ENCODE data around the gene MYCBP.

Gene MYCBP

DNA sequence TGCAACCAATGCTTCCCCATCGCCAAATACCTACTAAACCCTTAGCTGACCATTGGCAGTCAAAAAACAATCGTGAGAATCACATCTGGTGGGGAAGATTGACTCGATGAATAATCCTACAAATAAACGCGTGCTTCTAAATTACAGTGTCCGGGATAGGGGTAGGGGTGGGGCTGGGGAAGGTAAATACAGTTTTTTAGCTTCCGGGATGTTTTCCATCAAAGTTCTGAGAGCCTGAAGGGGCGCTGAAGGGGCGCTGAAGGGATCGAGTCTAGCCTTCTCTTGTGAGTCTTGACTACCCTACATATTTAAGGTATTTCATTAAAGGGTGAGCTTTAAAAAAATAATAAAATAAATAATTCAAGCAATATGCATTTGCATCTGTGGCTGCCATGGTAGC, 54.1 kb downstream of the MYCBP start:
- no peak for DNase-seq

GRCh38 chr1:38818175-38818976, 54.8 kb downstream of the MYCBP start:
- no peak for DNase-seq

GRCh38 chr1:38817267-38818174, 55.6 kb downstream of the MYCBP start:
- DNase-seq = no peak

GRCh38 chr1:38815903-38816627, 57.1 kb downstream of the MYCBP start:
- DNase-seq = peak; percentile 7

- no peak for DNase-seq
Measured at GRCh38 chr1:38814984-38815464, 58.1 kb downstream of the MYCBP start.

DNA sequence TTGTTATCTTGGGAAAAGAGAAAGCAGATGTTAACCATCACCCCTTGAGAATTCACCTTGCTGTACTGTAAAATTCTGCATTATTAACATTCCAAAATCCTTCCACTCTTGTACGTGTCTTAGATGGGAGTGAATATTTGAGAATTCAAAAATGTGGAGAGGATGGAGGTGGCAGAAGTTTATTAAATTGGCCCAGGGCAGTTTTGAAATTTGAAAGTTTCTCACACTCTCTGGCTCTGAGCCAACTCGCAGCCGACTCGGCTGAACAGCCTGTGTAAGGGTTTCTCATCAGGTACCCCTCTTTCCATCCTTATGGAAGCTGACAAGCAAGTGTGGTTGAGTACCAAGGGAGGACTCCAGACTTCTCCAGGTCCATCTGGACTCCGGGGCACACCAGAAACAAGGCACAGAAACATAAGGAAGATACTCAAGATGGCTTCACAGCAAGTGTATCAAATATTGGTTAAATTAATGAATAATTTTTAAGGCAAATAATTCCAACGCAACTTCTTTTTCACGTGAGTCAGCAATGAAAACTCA, 58.6 kb downstream of the MYCBP start:
- DNase-seq = no peak

DNA sequence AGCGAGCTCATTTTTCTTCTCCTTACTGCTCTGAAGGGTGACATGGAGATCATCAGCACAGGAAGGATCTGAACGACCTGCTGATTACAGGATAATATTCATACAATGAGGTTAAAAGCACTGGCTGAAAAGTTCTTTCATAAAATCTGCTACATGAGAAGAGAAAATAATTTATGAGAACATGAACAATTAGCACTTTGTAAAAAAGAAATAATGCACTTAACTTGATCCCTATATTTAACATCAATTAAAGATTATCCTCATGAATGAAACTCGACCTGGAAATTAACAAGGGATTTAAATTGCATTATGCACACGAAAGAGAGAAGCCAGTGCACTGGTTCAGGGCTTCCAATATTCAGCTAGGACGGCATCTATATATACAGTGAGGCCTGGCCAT, 60.2 kb downstream of the MYCBP start:
- DNase-seq = no peak
